HG03432 (cell line): ENCODE data around the gene OPN1MW3.
"Not testable (repeated sequence)": the region's sequence is repeated elsewhere in the genome, so short reads cannot be mapped to it uniquely, and the experiment has no call there.

ENCODE experiments used
- ATAC-seq: cut with Tn5 transposase; IDR thresholded peaks from one replicate; pipeline ENCODE4 v1.9.1; 2021; ENCODE audit warnings: mild to moderate bottlenecking, moderate library complexity; ENCODE audit not compliant: unreplicated experiment

The OPN1MW3 gene

DNA sequence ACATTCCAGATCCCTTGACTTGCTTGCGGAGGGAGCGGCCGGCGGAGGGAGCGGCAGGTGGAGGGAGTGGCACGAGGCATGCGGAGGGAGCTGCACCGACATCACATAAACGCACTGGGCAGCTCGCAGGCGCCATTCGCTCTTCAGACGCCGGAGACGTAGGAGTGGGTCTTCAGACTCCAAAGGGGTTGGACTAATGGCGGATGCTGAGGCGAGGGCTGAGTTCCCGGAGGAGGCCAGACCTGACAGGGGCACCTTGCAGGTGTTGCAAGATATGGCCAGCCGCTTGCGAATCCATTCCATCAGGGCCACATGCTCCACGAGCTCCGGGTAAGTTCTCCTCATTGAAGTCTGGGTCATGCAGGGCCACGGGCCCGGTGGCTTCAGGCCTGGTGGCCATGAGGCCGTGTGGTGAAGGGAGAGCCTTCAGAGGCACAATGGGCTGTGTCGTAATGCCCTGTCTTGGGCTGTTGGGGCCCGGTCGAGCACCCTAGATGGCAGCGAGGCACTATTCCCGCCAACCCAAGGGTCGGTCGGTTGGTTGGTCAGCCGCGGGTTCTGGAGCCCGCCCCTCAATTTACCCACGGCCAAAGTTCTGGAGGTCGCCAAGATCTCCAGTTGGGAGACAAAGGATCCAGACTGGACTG lies 38.4 kb downstream of the OPN1MW3 start, which contains the start of gene TKTL1:
TSS of gene TKTL1 (plus strand) at position 132 of the 647 bp plus-strand sequence. CDS start at position 197, 65 bp downstream.
- ATAC-seq: no peak

DNA sequence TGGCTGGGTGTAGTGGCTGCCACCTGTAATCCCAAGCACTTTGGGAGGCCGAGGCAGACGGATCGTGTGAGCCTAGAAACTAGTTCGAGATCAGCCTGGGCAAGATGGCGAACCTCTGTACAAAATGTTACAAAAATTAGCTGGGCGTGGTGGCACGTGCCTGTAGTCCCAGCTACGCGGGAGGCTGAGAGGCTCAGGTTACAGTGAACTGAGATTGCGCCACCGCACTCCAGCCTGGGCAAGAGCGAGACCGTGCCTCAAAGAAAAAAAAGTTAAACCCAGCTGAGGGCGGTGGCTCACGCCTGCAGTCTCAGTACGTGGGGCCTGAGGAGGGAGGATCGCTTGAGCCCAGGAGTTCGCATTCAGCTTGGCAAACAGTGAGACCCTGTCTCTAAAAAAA lies 39.3 kb downstream of the OPN1MW3 start:
- ATAC-seq: no peak

DNA sequence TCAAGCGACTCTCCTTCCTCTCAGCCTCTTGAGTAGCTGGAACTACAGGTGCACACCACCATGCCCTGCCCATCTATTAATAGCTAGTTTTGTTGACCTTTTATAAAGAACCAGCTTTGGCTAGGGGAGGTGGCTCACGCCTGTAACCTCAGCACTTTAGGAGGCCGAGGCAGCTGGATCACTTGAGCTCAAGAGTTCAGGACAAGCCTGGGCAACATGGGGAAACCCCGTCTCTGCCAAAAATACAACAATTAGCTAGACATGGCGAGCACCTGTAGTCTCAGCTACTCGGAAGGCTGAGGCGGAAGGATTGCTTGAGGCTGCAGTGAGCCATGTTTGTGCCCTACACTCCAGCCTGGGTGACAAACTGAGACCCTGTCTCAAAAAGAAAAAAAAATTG lies 40.9 kb downstream of the OPN1MW3 start:
- ATAC-seq: no peak

GRCh38 chrX:154300816-154301215 lies 43.4 kb downstream of the OPN1MW3 start:
- ATAC-seq: no peak

DNA sequence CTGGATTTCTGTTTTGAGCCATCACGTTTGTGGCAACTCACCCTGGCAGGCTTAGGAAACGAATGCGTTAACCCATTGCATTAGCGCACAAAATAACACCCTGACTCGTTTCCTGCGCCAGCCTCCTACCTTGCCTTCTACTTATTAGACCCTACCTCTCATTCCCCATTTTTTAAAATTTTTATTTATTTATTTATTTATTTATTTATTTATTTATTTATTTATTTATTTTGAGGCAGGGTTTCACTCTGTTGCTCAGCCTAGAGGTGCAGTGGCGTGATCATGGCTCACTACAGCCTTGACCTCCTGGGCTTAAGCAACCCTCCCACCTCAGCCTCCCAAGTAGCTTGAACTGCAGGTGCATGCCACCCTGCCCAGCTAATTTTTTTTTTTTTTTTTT lies 45.6 kb downstream of the OPN1MW3 start:
- not testable (repeated sequence) for ATAC-seq

- no peak for ATAC-seq
Measured at GRCh38 chrX:154303476-154303875, 46.1 kb downstream of the OPN1MW3 start.

DNA sequence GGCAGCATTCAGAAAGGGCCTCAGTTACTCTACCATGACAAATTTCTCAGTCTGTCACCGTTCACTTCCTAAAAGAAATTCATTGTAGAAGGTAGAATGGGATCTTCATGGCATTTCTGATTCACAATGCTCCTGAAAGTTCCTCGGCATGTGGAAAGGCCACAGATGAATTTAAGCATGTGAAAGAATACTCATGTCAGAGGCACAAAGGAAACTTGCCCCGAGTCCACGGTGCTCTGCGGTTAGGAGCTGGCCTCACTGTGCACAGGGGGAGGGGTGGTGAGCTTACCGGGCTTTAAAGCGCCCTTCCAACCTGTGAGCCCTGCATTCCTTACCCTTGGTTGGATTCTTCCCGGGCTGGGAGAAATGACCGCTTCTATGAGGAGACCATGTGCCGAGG lies 47.5 kb downstream of the OPN1MW3 start:
- no peak for ATAC-seq

DNA sequence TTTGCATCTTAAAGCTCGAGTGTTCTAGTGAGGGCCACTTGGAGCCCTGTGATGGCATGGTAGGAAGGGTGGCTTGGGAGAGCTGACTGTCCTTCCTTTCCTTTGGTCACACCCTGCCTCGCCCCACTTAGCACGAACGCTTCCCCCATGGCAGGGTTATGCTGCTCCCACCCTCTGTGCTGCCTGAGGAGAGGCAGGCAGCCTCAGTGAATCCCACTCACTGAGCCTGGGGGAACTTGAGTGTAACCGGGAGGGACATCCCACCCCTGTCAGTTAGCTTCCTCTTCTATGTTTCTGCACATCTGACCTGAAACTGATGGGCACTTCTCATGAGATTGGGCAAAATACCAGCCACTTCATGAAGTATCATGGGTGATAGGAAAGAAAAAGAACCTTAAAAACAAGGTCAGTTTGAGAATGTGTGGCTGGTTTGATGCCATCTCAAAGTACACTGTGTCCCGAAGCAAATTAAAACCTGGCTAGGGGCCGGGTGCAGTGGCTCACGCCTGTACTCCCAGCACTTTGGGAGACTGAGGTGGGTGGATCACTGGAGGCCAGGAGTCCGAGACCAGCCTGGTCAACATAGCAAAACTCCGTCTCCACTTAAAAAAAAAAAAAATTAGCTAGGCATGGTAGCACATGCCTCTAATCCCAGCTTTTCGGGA lies 48.3 kb downstream of the OPN1MW3 start:
- no peak for ATAC-seq

DNA sequence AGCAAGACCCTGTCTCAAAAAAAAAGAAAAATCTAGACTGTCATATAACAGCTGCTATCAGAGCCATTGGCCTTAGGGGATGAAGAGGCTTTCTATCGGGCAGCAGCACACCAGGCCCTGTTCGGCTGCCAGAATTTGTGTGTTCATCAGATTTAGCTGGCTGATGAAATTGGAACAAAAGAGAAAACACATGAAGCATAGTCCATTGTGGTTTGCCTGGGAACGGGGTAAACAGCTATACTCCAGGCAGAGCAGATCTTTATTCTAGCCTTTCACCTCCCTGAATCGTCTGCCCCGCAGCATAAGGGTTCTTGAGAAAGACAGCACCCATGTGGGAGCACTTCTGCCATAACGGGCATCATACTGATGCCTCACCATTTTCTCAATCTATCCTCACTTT lies 49.8 kb downstream of the OPN1MW3 start:
- ATAC-seq: no peak

GRCh38 chrX:154308108-154308946 lies 50.9 kb downstream of the OPN1MW3 start:
- no peak for ATAC-seq

- no peak for ATAC-seq
Measured at GRCh38 chrX:154309041-154309775, 51.8 kb downstream of the OPN1MW3 start.

GRCh38 chrX:154310616-154311536 lies 53.5 kb downstream of the OPN1MW3 start:
- no peak for ATAC-seq

DNA sequence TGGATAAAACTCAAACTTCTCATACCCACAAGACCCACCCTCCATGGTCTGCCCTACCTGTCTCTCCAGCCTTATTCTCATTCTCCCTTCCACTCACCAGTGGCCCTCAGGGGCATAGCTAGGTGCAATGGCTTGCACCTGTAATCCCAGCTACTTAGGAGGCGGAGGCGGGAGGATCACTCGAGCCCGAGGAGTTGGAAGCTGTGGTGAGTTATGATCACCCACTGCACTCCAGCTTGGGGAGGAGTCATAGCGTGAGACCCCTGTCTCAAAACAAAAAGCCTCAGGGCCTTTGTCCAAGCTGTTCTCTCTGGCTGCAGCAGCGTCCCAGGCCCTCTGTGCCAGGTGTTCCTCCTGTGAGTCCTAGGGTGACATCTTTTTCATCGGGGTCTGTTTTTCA lies 54.7 kb downstream of the OPN1MW3 start:
- no peak for ATAC-seq

DNA sequence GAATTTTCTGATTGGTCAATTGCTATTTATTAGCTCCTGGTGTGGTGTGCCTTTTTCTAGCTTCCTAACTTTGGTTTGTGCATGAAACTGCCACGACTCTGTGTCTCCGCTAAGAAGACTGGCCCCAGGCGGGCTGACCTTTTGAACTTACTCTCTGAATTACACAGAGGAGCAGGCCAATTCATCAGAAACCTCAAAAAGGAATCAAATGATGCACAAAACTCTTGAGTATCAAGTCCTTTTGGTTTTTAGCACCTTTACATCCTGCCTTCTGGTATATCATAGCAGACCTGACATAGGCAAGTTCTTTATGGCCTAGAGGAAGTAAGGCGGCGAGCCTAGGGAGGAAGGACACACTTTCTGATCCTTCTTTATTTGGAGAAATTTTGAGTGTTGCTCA lies 55.8 kb downstream of the OPN1MW3 start:
- no peak for ATAC-seq

GRCh38 chrX:154315416-154315815 lies 58.0 kb downstream of the OPN1MW3 start:
- ATAC-seq: no peak

- no peak for ATAC-seq
Measured at GRCh38 chrX:154317391-154317995, 60.1 kb downstream of the OPN1MW3 start.

- no peak for ATAC-seq
Measured at GRCh38 chrX:154320406-154320805, 63.0 kb downstream of the OPN1MW3 start.
